Stimulated activated CD8-positive, alpha-beta memory T cell treated with anti-CD3 and anti-CD28 coated beads, Interleukin-4, amount 100 ng/mL, for 1 hour (primary cell): ENCODE data around the gene CDKN1C.

ENCODE experiments used
- DNase-seq, 2 donors: peaks; one replicate each; pipeline ENCODE4 v3.0.0-alpha.2; 2020; ENCODE audit warnings: low read depth in 2 of 2, low spot score in 1 of 2

Gene CDKN1C

DNA sequence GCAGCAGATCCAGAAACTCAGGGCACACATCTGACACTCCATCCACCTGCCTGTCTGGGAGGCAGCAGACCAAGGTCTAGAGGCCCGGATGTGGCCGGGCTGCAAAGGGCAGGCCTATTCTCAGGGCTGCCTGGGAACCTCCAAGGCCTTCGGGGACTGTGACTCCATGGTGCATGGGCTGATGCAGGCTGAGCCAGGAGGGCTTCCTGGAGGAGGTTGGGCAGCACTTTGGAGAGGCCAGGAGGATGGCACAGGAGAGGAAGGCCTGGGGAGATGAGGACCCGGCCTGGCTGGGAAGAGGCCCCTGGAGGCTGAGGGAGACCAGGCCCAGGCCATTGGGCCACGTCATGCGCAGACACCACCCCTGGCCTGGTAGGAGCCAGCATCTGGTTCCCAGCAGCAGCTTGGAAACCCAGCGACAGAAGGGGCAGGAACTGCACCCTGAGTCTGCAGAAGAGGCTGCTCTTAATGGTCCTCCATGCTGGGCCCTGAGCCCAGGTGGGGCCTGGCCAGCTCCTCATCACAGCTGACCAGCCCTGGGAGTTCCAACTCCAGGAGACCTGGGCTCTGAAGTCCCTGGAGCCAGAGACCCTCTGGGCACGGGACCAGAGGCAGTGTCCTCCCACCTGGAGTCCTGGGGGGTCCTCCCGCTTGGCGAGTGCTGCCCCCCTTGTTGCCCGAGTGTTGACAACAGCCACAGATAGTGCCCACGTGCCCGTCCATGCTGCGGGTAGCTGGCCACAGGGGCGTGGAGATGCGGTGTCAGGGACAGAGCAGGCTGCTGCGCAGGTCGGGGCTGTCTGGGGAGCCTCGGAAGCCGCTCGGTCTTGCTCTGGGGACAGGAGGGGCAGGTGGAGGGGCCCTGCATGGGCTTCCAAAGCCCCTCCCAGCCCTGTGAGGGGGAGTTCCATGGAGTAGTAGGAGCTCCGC lies 38.1 kb upstream of the CDKN1C start:
- no peak for DNase-seq

- no peak for DNase-seq
Measured at GRCh38 chr11:2922655-2923054, 37.1 kb upstream of the CDKN1C start.

- DNase-seq = no peak
Measured at GRCh38 chr11:2921742-2922493, 36.3 kb upstream of the CDKN1C start.

DNA sequence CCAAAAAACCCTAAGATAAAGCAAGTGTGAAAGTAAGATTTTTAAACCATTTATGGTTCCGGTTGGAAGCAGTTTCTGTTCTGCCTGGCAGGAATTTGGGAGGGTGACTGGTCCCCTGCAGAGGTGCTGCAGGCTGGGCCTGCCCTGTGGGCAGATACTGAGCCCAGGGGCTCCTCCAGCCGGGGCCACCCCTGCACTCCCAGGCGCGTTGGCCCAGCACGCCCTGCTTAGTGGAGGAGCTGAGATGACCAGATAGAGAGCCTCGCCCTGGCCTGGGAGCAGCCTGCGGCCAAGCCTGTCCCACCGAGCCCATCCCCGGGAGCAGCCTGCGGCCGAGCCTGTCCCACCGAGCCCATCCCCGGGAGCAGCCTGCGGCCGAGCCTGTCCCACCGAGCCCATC lies 35.7 kb upstream of the CDKN1C start:
- no peak for DNase-seq

GRCh38 chr11:2920343-2920742 lies 34.8 kb upstream of the CDKN1C start:
- DNase-seq = no peak

DNA sequence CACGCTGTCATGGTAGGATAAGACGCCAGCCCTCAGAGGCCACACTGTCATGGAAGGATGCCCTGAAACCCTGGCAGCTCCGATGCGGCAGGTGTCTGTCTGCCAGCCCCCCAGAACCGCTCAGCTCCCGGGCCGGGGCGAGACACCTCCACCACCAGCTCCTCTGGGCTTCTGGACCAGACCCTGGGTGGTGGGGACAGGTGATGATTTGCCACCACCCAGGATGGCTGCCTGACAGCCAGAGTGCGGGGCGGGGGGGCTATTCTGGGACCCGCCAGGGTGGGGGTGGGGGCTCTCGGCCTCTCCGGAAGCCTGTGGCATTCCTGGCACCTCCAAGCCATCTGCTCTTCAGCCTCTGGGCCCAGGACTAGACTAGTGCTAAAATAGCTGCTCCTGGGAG lies 34.3 kb upstream of the CDKN1C start:
- DNase-seq = no peak

GRCh38 chr11:2919188-2919587 lies 33.6 kb upstream of the CDKN1C start:
- DNase-seq = no peak

DNA sequence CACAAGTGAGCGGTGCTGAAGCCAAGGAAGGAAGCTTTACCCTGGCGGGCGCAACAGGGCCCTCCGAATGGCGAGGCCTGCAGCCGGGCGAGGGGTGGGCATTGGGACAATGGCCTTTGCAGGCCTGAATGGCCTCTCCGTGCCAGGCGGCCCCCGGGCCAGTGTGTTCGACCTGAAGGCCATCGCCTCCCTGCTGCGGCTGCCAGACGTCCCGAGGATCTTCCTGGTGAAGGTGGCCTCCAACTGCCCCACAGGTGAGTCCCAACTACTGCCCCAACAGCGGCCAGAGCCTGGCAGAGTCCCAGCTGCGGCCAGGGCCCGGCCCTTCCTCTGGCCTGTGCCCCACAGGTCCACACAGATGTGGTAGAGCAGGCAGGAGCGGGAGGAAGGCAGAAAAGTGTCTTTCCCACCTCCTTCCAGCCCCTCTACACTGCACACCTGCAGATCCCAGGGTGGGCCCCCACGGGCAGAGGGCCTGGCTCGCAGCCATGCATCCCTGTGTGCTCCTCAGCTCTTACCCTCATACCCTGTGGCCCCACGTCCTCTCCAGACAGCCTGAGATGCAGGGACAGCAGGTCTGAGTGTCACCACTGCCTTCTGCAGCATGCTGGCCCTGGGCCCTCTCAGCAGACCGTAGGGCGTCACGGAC lies 32.4 kb upstream of the CDKN1C start:
- DNase-seq = no peak

DNA sequence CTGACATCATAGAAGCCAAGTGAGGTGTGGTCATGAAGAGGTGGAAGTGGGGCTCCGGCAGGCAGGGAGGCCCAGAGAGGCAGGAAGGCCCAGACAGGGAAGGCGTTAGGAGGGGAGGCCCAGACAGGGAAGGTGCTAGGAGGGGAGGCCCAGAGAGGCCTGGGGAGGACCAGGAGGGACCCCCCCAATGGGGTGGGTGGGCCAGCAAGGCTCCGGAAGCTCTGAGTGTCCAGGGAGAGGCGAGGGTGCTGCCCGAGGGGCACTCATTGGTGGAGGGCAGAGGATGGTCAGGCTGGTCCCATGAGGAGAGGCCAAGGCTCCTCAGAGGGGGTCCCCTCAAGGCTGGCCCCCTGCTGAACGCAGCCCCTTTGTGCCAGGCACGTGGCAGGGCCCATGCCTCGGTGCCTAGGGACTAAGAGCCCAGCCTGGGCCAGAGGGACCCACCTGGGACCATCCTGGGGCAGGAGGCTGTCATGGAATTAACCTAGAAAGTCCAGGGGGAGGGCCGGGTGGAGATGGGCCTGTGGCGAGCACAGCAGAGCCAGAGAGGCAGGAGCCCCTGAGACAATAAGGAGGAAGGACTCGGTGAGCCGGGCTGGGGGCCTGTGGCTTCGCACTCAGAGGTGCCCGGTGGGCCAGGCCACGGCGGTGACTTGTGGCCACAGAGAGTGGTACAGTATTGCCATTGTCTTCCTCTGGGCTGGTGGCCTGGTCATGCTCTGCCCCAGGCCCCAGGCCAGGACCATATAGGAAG lies 31.5 kb upstream of the CDKN1C start:
- DNase-seq = no peak

DNA sequence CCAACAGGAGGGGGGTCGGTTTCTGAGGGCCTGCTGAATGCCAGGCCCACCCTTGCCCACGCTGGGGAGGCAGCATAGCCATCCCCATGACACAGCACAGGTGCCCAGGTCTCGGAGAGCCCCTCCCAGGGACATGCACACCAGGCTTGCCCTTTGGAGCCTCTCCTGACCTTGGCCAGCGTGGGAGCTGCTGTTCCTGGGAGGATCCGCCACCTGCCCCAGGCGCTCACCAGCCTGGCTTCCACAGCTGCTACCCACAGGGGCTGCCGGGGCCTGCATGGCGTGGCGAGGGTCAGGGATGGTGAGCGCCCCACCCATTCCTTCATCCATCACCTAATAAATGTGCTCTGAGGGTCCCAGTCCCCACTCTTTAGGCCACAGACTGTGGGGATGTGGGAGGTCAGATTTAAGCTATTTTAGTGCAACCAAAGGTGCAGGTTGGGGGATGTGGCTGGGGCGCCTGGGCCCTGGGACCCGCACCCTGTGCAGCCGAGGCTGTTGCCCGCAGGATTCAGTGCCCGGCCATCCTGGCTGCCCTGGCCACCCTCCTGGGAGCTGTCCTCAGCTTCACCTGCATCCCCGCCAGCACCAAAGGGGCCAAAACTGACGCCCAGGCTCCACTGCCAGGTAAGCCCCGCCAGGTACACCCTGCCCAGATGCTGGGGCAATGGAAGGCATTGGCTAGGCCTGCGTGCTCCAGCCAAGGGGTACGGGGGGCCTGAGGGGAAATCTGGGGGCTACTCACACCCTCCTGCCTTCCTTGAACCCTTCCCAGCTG lies 30.7 kb upstream of the CDKN1C start:
- no peak for DNase-seq

- no peak for DNase-seq
Measured at GRCh38 chr11:2915473-2915872, 29.9 kb upstream of the CDKN1C start.

DNA sequence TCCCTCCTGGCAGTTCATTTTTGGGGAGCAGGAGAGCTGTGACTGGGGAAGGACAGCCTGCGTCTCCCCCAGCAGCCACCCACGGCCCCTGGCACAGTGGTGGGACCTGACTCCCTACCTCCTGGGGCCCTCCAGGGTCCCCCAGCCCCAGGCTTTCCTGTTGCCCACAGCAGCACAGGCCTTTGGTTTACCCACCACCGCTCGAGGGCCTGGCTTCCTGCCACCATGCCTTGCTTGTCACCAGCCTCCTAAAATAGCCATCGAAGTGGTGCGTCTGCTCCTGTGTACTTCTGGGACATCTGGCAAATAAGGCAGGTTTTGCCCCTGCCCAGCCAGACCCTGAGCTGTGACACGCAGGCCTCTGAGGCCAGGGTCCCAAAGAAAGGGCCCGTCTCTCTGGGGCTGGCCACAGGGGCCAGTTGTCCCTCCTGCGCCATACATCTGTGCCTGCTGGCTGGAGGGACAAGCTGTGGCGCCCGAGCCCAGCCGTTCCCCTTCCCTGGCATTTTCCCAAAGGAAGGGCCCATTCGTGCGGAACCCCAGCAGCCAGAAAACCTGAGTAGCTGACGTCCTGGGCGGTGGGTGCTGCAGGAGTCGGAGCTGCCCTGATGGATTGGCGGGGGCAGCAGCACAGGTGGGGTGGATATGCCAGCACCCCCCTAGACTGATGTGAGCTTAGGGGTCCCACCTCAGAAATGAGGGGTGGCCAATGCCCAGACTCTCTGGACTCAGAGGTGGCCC lies 29.1 kb upstream of the CDKN1C start:
- no peak for DNase-seq

DNA sequence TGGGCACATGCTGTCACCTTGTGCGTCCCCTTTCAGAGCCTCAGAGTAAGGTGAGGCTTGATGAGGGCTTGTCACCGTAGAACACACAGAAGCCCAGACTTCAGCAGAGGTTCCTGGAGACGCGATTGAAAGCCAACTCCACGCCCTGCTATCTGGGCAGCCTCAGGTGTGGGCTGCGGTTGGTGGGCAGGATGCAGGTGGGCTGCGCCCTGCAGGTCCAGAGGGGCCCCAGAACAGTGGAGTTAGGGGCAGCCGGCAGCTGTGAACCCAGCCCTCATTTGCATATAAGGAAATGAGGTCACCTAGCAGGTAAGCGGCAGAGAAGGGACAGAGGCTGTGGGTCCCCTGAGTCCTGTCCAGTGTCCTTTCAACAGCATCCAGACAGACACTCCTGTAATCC lies 28.2 kb upstream of the CDKN1C start:
- DNase-seq = no peak

DNA sequence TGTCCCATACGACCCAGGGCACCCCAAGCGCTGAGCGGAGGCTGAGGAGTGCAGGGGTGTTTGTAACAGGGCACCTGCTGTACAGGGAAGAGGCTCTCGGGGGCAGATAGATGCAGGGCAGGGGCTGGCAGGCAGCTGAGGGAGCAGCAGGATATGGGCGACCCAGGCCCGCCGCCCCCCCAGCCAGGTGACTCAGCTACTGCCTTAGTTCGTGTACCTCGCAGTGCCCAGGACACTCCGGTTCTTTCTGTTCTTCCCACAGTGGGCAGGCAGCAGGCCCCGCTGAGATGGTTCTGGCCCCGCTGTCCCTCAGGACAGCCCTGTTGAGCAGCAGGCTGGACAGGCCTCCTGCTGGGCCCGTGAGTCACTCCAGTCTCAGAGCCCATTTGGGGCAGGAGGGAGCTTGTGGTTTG lies 27.4 kb upstream of the CDKN1C start:
- DNase-seq = no peak

GRCh38 chr11:2912498-2912897 lies 26.9 kb upstream of the CDKN1C start:
- no peak for DNase-seq

- no peak for DNase-seq
Measured at GRCh38 chr11:2911785-2912391, 26.3 kb upstream of the CDKN1C start.

GRCh38 chr11:2911088-2911784 lies 25.7 kb upstream of the CDKN1C start:
- DNase-seq = no peak

GRCh38 chr11:2910401-2910955 lies 24.9 kb upstream of the CDKN1C start:
- DNase-seq = no peak
